Astrocyte of the spinal cord (primary cell): ENCODE results near the gene OSGIN1.
A peak's percentile ranks its signal among the peaks of the same experiment; 100 is the strongest.
"Not testable (repeated sequence)": the region's sequence is repeated elsewhere in the genome, so short reads cannot be mapped to it uniquely, and the experiment has no call there.

Experiments
- DNase-seq: peaks from one replicate; pipeline ENCODE4 v3.0.0; 2011; ENCODE audit warnings: low read depth, low spot score
- H3K4me3 ChIP-seq: 2 replicates; pipeline ENCODE4 v1.5.1; 2011; ENCODE audit warnings: low read depth, mild to moderate bottlenecking, low read length, moderate library complexity
- in situ Hi-C: cut with HindIII; loops from 2 replicates; pipeline ENCODE4 v1.10.0; 2017; ENCODE audit warnings: low sequenced_read_pairs
- TF ChIP-seq, protein P1 (sequence below): IDR thresholded peaks from 2 replicates; pipeline ENCODE4 v1.5.1; 2012; ENCODE audit warnings: low read depth, mild to moderate bottlenecking, low read length, inconsistent platforms

The OSGIN1 gene

DNA sequence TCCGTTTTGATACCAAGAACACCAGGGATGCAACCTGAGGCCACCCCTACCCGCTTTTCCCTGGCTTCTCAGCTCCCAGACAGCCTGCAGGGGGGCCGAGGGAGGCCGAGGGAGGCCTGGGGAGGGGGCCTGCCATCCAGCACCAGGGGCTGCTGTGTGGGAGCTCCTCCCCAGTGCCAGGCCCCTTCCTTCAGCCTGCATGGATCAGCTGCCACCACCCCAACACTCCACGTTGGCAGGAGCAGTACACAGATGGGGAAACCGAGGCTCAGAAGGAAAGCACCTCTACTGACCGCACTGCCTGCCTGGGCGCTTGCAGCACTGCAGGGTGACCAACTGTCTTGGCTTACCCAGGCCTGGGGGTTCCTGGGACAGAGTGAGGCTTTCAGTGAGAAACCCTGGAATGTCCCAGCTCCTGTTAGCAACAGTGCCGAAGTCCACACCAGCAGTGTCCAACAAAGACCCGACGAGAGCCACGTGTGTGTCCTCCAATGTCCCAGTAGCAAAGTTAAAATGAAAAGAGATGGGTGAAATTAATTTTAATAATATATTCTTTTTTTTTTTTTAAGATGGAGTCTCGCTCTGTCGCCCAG is 5.3 kb upstream of the OSGIN1 start:
- TF ChIP-seq, protein P1, sequence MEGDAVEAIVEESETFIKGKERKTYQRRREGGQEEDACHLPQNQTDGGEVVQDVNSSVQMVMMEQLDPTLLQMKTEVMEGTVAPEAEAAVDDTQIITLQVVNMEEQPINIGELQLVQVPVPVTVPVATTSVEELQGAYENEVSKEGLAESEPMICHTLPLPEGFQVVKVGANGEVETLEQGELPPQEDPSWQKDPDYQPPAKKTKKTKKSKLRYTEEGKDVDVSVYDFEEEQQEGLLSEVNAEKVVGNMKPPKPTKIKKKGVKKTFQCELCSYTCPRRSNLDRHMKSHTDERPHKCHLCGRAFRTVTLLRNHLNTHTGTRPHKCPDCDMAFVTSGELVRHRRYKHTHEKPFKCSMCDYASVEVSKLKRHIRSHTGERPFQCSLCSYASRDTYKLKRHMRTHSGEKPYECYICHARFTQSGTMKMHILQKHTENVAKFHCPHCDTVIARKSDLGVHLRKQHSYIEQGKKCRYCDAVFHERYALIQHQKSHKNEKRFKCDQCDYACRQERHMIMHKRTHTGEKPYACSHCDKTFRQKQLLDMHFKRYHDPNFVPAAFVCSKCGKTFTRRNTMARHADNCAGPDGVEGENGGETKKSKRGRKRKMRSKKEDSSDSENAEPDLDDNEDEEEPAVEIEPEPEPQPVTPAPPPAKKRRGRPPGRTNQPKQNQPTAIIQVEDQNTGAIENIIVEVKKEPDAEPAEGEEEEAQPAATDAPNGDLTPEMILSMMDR, result no peak
- in situ Hi-C loops, result no loop called here
- DNase-seq, result no peak
- H3K4me3 ChIP-seq, result no peak overlapping the region

DNA sequence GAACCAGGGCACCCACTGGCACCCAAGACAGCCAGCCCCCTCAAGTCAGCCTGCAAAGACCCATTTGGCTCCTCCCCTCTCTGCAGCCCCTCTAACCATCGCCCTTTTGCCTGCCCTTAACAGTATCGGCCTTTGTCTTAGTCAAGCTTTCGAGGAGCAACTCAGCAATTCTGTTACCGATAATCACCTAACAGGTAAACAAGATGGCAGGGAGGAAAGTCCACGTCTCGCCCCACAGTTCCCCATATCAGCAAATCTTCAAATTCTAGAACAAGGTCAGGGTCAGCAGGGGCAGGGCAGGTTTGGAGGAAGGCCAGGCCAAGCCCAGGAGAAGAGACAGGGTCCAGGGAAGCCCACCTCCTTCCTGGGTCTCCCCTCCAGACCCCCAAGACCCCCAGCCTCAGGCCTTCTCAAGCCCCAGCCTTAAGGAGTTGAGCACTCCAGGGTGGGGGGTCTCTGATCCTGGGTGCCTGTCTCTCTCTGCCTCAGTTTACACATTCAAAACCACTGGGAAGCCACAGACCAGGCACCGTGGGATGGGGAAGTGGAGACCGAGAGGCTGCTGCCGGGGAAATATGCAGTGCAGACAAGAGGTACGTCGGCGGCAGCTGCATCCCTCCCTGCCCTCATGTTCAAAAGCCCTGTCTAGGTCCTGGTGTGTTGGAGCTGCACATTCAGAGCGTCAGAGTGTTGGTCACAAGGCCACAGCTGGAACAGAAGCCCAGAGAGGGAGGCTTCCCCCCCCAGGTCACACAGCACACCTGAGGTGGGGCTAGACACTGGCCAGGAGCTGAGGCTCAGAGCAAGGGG is 3.9 kb upstream of the OSGIN1 start:
- in situ Hi-C loops, result no loop called here
- no peak overlapping the region for H3K4me3 ChIP-seq
- TF ChIP-seq, protein P1, result no peak
- DNase-seq, result no peak

DNA sequence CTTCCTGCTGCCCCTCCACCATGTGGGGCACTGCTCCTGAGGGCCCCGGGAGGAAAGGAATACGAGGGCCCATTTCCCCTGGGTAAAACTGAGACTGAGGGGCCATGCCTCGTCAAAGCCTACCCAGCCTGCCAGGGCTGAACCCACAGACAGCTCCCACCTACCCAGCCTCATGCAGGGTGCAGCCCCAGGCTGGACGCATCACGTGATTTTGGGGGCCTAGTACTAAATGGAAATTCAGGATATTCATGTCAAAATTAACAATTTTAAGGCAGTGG is 3.4 kb upstream of the OSGIN1 start:
- no peak for DNase-seq
- TF ChIP-seq, protein P1, result no peak
- in situ Hi-C loops, result no loop called here
- no peak overlapping the region for H3K4me3 ChIP-seq

DNA sequence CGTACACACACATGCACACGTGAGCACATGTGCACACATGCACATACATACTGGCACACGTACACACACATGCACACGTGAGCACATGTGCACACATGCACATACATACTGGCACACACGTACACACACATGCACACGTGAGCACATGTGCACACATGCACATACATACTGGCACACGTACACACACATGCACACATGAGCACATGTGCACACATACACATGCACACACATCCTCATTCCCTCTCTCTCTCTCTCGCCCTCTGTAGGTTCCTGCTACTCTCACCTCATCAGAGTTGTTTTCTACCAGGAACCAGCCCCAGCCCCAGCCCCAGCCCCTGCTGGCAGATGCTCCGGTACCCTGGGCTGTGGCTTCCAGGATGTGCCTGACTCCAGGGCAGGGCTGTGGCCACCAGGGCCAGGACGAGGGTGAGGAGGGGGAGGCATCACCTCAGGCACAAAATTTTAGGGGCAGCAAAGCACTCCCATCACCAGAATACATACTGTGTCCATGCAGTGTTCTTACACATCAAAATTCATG is 2.1 kb upstream of the OSGIN1 start:
- H3K4me3 ChIP-seq, DNase-seq, in situ Hi-C loops: not testable (repeated sequence)

DNA sequence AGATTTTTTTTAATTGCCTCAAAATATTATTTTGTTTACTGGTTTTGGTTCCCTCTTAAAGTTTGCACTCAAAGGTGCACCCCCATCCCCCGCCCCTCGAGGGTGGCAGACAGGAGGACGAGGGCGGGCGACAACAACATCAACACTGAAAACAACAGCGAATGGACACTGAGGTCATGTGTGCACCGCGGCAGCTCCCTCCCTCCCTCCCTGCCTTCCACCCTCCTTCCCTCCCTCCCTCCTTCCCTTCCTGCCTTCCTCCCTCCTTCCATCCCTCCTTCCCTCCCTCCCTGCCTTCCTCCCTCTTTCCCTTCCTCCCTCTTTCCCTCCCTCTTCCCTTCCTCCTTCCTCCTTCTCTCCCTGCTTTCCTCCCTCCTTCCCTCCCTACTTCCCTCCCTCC is 1.5 kb upstream of the OSGIN1 start:
- no peak for DNase-seq
- H3K4me3 ChIP-seq, result no peak overlapping the region
- in situ Hi-C loops, result no loop called here
- TF ChIP-seq, protein P1, result no peak

DNA sequence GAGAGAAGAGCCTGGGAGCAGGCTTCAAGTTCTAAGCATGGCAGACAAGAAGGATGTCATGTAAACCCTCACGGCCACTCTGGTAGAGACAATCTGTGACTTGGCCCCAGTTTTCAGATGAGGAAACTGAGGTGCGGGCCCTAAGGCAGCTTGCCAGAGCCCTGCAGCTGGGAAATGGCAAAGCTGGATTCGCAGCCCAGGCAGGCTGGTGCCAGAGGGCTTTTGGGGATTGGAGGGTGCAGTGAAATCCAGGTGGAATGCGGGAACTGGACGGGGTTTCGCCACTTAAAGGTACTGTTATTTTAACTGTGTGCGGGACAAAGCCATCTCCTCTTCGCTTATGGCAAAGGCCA is 477 bp upstream of the OSGIN1 start:
- TF ChIP-seq, protein P1, result no peak
- in situ Hi-C loops, result no loop called here
- no peak for DNase-seq
- peak overlapping the region; percentile 50 for H3K4me3 ChIP-seq

DNA sequence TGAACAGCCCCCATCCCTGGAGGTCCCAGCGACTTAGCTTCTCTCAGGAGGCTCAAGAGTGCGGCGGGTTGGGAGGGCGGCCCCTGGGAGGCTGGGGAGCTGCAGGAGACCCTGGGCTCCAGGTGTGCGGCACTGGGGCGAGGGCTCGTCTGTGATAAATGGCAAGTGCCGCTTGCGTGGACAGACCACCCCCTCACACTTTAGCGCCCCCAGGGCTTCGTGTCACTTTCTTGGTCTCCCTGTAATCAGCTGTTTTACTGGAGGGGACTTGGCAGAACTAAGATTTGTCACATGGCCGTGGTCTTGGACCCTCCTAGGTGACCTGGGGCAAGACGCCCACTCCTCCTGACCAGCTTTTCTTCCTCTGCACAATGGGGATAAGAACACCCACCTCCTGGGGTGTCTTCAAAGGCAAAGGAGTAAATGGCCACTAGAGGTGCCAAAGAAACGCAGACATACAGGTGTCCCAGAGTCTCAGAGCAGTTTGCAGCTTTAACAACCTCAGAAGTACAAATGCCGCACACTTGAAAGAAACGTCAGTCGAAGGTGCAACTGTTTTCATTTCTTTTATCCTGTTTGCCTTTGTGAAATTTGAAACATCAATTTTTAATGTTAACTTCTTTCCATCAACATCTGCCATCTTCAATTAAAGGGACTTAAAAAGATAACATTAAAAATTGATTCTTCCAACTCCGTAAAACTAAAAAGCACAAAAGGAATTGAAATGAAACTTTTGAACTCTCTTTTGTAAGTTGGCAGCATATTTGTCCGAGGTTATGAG is 946 bp downstream of the OSGIN1 start:
- in situ Hi-C loops, result no loop called here
- TF ChIP-seq, protein P1, result peak; percentile 64
- DNase-seq, result peak; percentile 35
- H3K4me3 ChIP-seq, result peak overlapping the region; percentile 50
